DMS153 (cell line): ENCODE results near the gene UBQLNL.

Experiments used
- DNase-seq: peaks from one replicate; lab custom pipeline; 2025; lab: John Stamatoyannopoulos, UW

The UBQLNL gene

GRCh38 chr11:5516599-5516998 lies at the start of gene UBQLNL:
Gene UBQLNL, minus strand, starts transcription at chr11:5516699. Its CDS starts 258 bp downstream, at chr11:5516441.
- DNase-seq, result no peak

DNA sequence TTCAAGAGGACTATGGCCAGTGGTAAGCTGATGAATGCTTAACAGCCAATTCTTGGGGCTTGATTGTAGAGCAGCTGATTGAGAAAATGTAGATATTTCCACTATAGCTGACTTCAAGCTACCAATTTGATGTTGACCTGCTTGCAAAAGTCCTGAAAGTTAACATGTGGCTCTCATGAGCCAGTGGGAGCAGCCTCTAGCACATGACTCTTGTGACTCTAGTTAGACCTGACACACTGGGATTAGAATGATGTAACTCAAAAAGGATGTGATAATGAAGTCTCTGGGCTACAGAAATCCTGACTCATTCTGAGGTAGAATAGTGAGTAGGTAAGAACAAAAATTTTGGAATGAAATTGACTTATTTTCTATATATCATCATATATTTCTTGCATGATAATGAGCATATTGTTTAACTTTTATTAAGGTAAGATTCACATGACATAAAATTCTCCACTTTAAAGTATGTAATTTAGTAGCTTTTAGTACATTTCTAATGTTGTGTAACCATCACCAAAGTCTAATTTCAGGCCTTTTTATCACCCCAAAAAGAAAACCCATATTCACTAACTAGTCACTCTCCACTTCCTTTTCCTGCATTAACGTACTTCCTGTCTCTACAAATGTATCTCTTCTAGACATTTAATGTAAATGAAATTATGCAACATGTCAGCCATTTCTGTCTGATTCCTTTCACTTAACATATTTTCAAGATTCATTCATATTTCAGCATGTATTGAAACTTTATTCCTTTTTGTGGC lies 47.9 kb upstream of the UBQLNL start:
- DNase-seq, result no peak

DNA sequence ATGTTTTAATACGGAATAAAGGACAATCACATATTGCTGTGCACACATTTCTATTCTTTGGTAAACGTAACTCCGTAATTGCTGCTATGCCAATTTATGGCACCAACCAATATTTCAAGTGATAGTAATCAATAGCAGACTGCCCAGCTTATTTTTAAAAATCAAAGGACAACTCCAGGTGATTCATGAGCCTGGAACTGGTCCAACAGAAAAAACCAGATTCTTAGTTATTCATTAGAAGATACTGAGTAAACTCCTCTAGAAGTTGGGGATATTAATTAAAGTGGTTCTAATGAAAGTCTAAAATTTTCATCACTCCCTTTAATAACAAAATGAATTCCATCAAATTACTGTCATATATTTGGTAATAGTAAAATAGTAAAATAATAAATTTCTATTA lies 41.3 kb upstream of the UBQLNL start:
- DNase-seq, result no peak

GRCh38 chr11:5556596-5557188 lies 40.2 kb upstream of the UBQLNL start:
- DNase-seq, result no peak

DNA sequence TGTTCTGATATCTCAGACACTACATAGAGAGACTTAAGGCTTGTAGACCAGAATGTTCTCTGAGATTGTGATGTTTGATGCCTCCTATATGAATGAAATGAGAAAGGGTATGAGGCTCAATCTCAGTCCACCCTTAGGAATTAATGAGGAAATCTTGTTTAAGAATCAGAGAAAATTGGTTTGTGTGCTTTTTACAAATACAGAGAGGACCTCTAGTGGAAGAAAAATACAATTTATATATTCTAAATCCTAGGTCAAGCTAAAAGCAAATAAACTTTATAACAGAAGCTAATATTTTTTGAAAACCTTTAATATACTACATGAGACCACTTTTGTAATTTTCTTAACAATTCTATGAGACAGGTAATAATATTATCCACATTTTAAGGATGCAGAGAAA lies 36.8 kb upstream of the UBQLNL start:
- no peak for DNase-seq

DNA sequence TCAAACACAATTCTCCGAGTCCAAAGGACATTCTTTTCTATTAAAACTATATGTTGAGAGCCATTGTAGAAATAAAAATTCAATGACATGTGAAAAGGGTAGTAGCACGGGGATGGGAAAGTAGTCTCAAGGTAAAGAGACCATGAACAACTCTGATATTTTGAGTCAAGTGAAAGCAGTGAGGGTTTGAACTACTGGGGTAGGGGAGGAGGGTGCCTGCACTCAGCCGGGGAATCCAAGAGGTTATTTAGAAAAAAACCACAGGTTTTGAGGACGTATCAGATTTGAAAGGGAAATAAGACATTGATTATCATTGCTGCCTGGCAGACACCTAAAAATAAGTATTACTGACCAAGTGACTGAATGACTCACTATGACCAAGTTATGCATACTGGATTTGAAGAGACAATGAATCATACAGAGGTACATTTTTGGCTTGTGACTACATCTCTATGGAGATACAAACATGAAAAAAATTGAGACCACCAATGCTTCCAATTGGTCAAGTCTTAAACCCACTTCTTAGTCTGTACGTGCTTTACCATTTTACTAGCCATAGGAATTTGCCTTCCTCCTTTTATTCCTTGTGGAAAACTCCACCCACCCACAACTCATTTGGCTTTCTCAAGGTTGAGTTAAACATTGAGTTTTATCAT lies 34.1 kb upstream of the UBQLNL start:
- DNase-seq, result no peak

- no peak for DNase-seq
Measured at GRCh38 chr11:5548440-5548839, 31.9 kb upstream of the UBQLNL start, which contains the start of gene OR52H1. Gene OR52H1, minus strand, starts transcription at chr11:5548540. Its CDS starts 3,035 bp downstream, at chr11:5545505.

DNA sequence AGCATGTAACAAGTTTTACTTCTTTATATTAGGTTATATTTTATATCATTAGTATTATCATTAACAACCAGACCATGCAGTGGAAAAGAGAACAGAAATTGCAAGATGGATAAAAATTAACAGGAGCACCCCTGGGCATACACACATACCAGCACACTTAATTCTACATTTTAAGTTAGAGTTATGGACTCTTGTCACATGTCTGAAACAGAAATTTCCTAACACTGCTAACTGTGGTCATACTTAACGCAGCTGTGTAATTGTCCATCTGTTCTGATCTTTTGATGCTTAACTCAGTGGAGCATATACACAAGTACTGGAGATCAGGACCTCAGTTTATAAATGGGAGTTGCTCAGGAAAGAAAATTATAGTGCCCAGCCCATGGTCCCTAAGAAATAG lies 31.5 kb upstream of the UBQLNL start:
- no peak for DNase-seq

DNA sequence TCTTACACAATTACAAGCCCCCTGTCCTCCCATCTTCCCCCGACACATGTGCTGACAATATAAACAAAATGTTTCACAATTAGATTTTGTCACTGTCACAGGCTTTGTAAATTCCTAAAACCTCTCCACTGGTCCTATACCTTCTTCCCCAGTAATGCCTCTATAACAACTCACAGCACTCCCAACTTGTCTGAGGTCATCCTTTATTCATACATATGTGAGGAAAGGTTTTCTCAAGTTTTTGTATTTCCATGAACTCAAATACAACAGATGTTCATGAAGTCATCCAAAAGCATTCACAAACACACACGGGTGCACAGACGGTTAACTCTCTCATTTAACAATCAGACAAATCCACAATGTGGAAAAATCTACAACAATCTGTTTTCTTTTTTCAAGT lies 30.0 kb upstream of the UBQLNL start:
- no peak for DNase-seq

GRCh38 chr11:5541427-5541826 lies 24.9 kb upstream of the UBQLNL start:
- DNase-seq, result no peak

- no peak for DNase-seq
Measured at GRCh38 chr11:5536482-5536881, 20.0 kb upstream of the UBQLNL start.

DNA sequence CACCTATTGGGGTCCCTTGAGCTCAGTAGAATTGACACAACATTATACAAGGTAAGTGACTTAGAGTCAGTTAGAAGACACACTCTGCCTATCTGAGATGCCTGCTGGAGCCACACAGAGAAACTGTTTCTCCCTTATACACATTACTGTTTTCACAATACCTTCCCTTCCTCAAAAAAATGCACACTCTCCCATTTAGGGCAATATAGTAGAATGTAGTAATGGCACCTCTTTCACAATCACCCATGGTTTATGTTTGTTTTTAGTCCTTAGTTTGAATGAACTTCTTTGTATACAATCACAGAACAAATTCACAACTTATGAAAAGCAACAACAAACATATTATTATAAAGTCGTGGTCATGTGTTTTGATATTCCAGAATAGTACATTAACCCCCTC lies 17.5 kb upstream of the UBQLNL start:
- DNase-seq, result no peak

GRCh38 chr11:5531053-5531831 lies 14.7 kb upstream of the UBQLNL start:
- no peak for DNase-seq

DNA sequence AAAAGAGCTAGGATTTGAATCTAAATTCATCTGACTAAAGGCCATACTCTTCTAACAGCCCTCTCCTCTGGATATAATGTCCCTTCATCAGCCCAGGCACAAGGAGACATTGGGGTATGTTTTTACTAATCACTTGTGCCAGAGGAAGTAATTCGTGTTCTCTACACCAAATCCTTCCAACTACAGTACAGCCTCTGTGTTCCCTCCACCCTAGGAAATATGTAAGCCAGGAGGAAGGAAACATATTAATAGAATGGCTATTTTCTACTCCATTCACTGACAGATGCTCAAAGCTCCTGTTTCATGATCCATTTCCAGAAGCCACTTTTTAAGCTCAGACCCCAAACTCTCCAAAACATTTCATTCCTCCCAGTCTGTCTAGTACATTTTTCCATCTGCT lies 12.0 kb upstream of the UBQLNL start:
- DNase-seq, result no peak

GRCh38 chr11:5527716-5528115 lies 11.2 kb upstream of the UBQLNL start:
- no peak for DNase-seq

DNA sequence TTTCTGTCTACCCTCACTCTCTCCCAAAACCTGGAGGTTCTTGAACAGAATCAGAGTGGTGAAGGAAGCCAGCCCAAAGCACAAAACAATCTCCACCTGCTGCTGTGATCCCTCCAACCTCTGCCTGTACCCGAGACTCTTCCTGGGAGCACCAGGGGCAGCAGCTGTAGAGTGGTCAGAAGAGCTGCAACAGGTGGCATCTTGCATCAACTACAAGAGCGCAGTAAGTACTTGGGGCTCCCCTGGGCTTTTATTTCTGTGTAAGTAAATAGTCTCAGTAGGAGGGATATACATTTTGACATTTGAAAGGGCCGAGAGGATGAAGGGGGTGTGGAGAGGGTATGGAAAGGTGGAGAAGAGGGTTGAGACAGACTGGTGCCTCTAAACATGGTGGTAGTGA lies 8.3 kb upstream of the UBQLNL start:
- DNase-seq, result no peak

- no peak for DNase-seq
Measured at GRCh38 chr11:5522308-5522707, 5.8 kb upstream of the UBQLNL start.

GRCh38 chr11:5521540-5521939 lies 5.0 kb upstream of the UBQLNL start:
- no peak for DNase-seq

GRCh38 chr11:5514841-5515240 lies 1.7 kb downstream of the UBQLNL start:
- DNase-seq, result no peak

- no peak for DNase-seq
Measured at GRCh38 chr11:5509803-5510202, 6.7 kb downstream of the UBQLNL start, which contains the start of gene UBQLN3. Gene UBQLN3, minus strand, starts transcription at chr11:5509957. Its CDS starts 399 bp downstream, at chr11:5509558.

GRCh38 chr11:5508605-5509004 lies 7.9 kb downstream of the UBQLNL start:
- no peak for DNase-seq

GRCh38 chr11:5507933-5508305 lies 8.6 kb downstream of the UBQLNL start:
- no peak for DNase-seq
